Left ventricle myocardium superior (tissue), 1 donor: ENCODE measurements around the gene GCC1. TPM values are rescaled to one million over a fixed set of nuclear protein-coding genes. Genes with fewer than 3 reads are reported as not detected.

ENCODE experiments used
- ATAC-seq: fragments of 200-7000 bp; cut with Tn5 transposase; one replicate; pipeline ENCODE4 v1.9.1; 2020; ENCODE audit warnings: mild to moderate bottlenecking, moderate library complexity
- DNase-seq: peaks from one replicate; pipeline ENCODE4 v3.0.0-alpha.2; 2020
- intact Hi-C: fragments of 100-400 bp; cut with micrococcal nuclease; formaldehyde crosslinking; loops from one replicate; pipeline ENCODE4 v1.11.0; 2022
- long read RNA-seq: library from polyadenylated mRNA; unstranded; transcript quantifications from one replicate; pipeline ENCODE4 v2.0.0, GENCODE V29; 2021
- total RNA-seq: library from RNA; stranded (reverse); fragmentation: NEBNext Ultra II Directional; extraction: Animal tissue kit (Norgen Biotek cat#: 25700); gene quantifications from one replicate; pipeline ENCODE4 v1.2.1, GENCODE V29; 2021
- donor health status: DM: no; HTN: yes; CAD: no; lungs with severe emphysema.

Gene GCC1
- 7.3 TPM for total RNA-seq
- long read RNA-seq, full-length matches to known transcripts = 22 of 26 reads
- long read RNA-seq, partial matches to known transcripts = 3 of 26 reads
- long read RNA-seq, other reads (novel, unspliced or antisense) = 1 of 26 reads

DNA sequence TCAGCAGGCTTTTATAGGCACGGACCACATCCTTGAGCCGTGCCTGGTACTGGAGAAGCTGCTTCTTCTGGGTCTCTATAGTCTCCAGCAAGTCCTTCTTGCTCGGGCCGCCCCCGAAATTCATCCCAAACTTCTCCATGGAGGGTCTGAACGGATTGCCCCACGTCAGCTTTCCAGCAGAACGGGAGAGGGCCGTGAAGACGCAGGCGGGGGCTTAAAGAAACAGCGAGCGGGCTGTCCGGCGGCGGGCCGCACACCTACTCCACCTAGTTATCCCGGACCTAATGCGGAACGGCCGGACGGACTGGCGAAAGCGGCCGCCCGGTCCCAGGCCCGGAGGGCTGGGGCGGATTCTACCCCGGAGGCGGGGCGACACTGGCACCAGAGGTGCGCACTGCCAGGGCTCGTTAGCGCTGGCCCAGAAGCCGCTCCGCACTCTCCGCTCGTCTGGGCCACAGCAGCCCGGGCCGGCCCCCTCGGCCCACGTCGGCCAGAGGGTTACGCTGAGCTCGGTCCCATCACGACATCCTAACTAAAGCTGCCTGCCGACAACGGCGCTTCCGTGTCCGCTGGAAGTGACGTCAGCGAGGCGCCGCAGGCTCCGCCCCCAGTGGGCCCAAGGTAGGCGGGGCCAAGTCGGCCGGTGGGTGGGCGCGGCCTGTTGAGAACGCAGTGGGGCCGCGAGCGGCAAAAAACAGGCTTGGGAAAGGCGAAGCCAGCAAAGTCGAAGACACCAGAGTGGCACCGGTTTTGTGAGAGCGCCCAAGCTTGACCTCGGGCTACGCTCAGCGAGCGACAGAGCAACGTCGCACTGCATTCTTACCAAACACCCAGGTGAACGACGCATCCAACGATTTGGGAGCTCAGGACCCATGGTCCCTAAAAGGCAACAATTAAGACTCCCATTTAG is at the start of gene GCC1:
TSS of gene GCC1 (minus strand) at position 553 of the 910 bp plus-strand sequence. CDS start at position 139, 414 bp downstream.
- intact Hi-C loops = no loop called here
- ATAC-seq = peak; percentile 84
- DNase-seq = peak; percentile 96

DNA sequence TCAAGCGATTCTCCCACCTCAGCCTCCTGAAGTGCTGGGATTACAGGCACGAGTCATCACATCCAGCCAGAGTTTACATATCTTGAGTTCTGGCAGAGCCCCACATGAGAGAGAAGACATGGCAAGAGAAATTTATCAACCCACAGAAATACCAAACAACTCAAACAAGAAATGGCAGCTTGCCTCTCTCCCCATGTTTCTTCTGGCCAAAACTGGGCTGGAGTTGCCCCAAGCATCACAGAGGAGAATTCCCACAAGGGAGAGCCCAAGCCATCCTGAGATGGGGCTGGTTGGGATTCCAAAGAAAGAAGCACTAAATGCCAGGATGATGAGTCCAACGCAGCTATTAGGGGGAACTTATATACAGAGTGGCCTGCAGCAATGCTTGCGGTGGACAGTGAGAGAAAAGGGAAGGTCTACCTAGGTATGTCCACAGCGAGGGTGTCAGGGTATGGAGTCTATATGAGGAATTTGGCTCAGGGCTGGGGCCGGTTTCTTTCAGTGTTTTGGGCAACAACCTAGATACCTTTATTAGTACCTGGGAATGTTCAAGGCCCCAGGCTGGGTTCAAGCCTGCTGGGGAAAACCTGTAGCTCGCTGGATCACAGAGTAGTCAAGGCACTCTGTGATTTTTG is 47.0 kb upstream of the GCC1 start:
- DNase-seq (no peak), ATAC-seq (no peak)
- intact Hi-C loops = no loop called here

GRCh38 chr7:127629268-127629854 is 44.0 kb upstream of the GCC1 start:
- DNase-seq (no peak), ATAC-seq (no peak)
- intact Hi-C loops = no loop called here

DNA sequence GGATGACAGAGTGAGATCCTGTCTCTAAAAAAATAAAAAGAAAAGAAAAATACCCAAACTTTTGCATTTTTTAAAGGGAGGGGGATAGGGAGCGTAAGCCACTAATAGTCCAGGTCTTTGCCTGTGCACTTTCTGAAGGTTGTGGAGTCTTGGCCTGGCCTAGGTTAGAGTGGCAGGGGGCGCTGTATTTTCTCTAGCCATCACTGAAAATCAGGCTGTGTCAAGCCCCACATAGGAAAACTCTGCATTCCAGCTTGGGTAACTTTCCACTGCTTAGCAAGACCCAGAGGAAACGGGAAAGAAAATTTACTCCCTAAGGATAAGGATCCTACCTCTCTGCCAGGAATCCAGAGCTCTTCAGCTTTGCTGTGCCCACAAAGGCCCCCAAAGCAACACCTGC is 43.0 kb upstream of the GCC1 start:
- DNase-seq (no peak), ATAC-seq (no peak)
- intact Hi-C loops = no loop called here

DNA sequence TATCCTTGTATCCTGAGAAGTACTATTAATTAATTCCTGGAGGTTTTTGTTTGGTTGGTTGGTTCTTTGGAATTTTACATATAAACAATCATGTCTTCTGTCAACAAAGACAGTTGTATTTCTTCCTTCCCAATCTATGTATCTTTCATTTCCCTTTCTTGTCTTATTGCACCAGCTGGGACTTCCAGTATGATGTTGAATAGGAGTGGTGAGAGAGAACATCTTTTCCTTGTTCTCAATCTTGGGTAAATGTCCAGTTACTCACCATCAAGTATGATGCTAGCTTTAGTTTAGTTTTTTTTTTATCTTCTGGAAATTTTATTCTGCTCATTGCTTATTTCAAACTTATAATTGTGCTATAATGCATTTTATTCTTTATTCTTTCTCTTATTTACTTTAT is 39.9 kb upstream of the GCC1 start:
- intact Hi-C loops = no loop called here
- ATAC-seq (no peak), DNase-seq (no peak)

GRCh38 chr7:127620406-127621233 is 35.2 kb upstream of the GCC1 start:
- no peak for ATAC-seq
- intact Hi-C loops = no loop called here
- no peak for DNase-seq

GRCh38 chr7:127619681-127620405 is 34.4 kb upstream of the GCC1 start:
- no peak for DNase-seq
- ATAC-seq = no peak
- intact Hi-C loops = no loop called here

- intact Hi-C loops = no loop called here
Measured at GRCh38 chr7:127618775-127619174, 33.4 kb upstream of the GCC1 start.

DNA sequence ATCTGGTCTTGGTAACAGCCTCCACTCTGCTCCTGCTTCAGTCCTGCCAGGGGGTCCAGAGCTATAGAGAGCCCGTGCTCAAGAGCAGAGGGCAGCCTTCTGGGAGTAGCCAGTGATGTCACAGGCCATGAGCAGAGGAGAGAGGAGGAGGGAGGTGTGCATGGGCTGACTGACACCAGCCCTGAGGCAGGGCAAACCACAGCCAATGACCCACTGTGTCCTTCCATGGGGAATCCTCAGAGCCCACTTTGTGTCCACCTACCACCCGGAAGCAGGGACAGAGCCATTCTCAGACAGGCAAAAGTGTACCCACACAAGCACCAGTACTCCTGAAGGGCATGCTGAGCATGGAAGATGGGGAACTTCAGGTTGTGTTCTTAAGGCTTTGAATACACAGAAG is 32.6 kb upstream of the GCC1 start, which contains the start of gene PAX4:
TSS of gene PAX4 (minus strand) at position 101 of the 400 bp plus-strand sequence. CDS start 2,214 bp downstream, outside the sequence.
- DNase-seq = no peak

More at GRCh38 chr7:127618775-127619174, 33.4 kb upstream of the GCC1 start:
- no peak for DNase-seq
- no peak for ATAC-seq

GRCh38 chr7:127616724-127617123 is 31.3 kb upstream of the GCC1 start:
- intact Hi-C loops = no loop called here
- no peak for ATAC-seq
- no peak for DNase-seq

More for the DNA sequence above, 32.6 kb upstream of the GCC1 start, which contains the start of gene PAX4:
- intact Hi-C loops = no loop called here
- no peak for ATAC-seq

- DNase-seq (no peak), ATAC-seq (no peak)
- intact Hi-C loops = no loop called here
Measured at GRCh38 chr7:127612263-127612662, 26.9 kb upstream of the GCC1 start.

- DNase-seq = no peak
- intact Hi-C loops = no loop called here
- ATAC-seq = no peak
Measured at GRCh38 chr7:127609297-127609696, 23.9 kb upstream of the GCC1 start.

- DNase-seq = no peak
- no peak for ATAC-seq
- intact Hi-C loops = no loop called here
Measured at GRCh38 chr7:127608446-127608845, 23.1 kb upstream of the GCC1 start.

- DNase-seq (no peak), ATAC-seq (no peak)
- intact Hi-C loops = no loop called here
Measured at GRCh38 chr7:127600885-127601284, 15.5 kb upstream of the GCC1 start.

DNA sequence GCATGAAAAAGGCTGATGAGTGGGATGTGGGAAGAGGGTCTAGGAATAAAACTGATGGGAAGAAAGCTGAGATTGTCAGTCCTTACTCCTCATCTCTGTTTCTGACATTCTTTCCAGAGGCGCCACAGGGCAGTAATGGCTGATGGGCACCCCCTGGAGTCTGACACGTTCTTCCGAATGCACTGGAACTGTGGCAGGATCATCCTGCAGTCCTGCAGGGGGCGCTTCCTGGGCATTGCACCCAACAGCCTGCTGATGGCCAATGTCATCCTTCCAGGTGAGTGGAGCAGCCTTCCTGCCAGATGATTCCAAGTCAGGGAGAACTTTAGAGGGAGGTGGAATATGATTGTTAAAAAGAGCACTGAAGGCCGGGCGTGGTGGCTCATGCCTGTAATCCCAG is 12.9 kb upstream of the GCC1 start:
- ATAC-seq = no peak
- intact Hi-C loops = no loop called here

GRCh38 chr7:127595737-127596136 is 10.3 kb upstream of the GCC1 start:
- no peak for ATAC-seq
- DNase-seq = no peak
- intact Hi-C loops = no loop called here

More for the DNA sequence above, 12.9 kb upstream of the GCC1 start:
- no peak for DNase-seq

DNA sequence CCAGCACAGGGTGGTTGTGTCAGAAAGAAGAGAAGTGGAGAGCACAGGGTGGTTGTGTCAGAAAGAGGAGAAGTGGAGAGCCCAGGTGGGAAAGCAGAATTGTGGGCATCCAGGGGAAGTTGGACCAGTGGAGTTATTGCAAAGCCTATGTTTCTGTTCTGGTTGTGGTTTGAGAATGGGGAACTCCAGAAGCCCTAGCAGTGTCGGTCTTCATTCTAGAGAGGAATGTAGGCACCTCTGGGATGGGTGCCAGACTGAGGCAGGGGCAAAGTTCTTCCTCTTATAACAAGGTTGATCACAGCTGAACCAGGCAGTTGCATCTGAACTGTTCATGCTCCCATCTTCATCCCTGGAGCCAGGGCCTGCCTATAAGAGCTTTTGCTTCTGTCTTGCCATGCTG is 9.1 kb upstream of the GCC1 start:
- DNase-seq (no peak), ATAC-seq (peak; percentile 27)
- intact Hi-C loops = no loop called here

GRCh38 chr7:127592550-127592949 is 7.2 kb upstream of the GCC1 start:
- intact Hi-C loops = no loop called here
- ATAC-seq (no peak), DNase-seq (no peak)
